ENCODE results near the gene IFIT5.
"Not testable (repeated sequence)": the region's sequence is repeated elsewhere in the genome, so short reads cannot be mapped to it uniquely, and the experiment has no call there.

The IFIT5 gene, protein sequence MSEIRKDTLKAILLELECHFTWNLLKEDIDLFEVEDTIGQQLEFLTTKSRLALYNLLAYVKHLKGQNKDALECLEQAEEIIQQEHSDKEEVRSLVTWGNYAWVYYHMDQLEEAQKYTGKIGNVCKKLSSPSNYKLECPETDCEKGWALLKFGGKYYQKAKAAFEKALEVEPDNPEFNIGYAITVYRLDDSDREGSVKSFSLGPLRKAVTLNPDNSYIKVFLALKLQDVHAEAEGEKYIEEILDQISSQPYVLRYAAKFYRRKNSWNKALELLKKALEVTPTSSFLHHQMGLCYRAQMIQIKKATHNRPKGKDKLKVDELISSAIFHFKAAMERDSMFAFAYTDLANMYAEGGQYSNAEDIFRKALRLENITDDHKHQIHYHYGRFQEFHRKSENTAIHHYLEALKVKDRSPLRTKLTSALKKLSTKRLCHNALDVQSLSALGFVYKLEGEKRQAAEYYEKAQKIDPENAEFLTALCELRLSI

DNA sequence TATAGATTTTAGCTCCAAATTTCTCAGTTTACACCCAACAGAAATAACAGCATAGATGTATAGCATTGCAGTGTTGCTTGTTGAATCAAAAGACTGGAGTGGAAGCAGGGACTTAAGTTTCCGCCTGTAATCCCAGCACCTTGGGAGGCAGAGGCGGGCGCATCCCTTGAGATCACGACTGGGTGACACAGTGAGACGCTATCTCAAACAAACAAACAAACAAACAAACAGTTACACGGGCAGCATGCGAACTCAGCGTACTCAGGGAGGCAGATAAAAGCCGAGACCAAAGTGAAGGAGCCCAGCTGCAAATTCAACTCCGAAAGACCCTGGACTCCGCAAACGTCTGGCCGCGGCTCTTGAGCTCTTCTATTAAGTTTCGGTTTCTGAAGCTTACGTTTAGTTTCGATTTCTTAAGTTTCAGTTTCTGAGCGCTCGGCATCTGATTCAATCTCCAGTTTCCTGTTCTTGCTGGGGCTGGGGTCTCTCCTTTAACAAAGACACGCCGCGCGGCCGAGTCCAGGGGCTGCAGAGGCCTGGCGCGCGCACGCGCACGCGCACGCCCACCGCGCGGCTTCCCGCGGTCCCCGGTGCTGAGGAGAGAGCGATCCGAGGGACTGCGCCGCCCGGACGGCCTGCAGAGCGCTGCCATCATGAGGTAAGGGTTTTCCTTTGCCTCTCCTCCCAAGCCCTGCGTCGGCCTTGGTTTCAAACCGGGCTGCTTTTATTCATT, at the start of gene IFIT5:
TSS of gene IFIT5 (plus strand) at position 423 of the 733 bp plus-strand sequence. CDS start at position 654, 231 bp downstream.
- DNase-seq = peak; percentile 76

DNA sequence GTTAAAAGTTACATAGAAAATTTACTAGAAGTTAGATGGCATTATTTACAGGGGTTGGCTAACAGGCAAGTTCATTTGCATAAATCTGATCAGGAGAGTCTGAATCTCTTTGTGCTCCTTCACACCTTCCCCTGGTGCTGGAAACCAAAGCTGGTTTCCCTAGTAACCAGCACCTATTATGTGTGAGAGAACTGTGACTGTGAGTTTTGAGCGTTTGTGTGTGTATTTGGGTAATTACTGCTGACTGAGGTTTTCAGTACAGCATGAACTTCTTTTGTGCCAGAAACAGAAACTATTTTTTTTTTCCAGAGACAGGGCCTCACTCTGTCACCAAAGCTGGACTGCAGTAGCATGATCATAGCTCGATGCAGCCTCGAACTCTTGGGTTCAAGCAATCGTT, 46.8 kb upstream of the IFIT5 start:
- DNase-seq = no peak

DNA sequence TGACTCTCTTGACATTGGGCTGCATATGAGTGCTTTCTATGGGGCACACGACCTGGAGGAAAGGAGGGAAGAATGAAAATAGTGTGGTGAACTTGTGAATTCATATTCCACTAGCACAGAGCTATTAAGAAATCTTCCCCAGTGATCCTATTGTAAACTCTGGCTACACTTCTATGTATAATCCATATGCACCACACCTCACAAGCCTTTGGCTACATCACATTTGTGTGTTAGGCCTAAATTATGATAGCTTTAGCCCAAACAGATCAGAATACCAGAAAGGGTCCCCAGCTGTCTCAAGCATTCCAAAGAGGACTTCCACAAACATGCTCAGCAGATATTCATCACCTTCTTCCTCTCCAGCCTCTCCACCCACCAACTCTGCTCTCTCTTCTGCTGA, 46.2 kb upstream of the IFIT5 start:
- DNase-seq = no peak

DNA sequence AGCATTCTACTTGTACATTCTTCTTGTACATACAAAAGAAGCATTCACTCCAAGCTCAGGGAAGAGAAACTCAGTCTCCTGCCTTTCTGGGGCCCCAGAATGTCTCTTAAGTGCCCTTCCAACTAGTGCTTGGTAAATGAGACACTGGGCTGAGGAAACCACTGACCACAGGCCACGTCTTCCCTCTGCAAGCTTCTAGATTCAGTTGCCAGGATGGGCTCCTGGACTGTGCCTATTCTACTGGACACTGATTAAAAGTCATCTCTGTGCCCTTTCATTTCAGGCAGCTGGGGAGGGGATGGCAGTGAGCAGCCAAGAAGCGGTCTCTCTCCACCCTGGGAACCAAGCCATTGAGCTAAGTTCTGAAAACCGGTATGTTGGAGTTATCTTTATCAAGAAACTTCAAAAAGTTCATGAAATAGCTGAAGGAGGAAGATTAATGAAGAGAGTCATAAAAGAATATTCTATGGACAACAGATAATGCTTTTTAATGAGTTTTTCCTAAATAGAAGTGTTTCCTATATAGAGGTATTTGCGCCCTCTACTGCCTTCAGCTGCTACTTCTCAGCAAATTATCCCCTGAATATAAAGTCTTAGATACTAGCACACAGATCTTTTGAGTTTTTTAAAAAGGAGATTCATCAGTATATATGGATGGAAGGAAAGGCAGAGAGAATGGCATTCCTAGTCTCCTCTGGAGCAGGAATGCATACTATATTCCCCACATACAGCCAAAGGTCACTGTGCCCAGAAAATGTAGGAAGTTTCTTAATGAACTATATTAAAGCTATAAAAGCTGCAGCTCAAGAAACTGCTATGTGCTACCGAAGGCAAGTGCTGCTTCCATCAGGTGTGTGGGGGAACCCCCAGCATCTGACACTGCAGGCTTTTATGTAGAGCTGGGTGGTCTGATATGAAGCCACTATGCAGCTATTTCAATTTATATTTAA, 44.9 kb upstream of the IFIT5 start:
- peak; percentile 85 for DNase-seq

DNA sequence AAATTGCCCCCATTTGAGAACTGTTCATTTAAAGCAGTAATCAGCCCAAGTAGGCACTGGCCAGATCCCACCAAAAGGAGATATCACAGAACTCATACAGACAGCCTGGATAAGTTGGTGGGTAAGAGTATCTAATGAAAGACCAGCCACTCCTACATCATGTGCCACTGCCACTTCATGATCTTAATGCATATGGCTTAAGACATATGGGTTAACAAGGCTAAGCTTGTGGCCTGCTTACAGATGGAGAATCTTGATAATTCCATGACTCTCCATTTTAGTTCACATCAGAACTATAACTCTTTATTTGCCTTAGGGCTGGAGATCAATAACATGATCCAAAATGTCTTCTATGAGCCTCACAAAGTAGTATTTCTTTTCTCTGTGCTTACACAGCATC, 43.3 kb upstream of the IFIT5 start:
- DNase-seq = peak; percentile 89

DNA sequence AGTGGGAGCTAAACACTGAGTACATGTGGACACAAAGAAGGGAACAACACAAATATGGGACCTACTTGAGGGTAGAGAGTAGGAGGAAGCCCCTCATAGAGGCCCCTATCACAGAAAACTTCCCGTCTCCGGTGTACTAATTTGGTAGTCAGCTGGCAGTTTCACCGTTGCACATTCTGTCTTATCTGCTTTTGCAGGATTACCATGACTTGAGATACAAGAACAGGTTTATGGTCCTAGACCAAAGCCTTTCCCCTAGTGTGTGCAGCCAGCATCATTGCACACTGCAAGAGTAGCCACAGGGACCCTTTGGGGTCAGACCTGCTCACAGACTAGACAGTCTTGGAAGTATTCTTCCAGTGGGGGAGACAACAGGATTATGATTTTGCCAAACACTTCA, 42.4 kb upstream of the IFIT5 start:
- DNase-seq = peak; percentile 75

DNA sequence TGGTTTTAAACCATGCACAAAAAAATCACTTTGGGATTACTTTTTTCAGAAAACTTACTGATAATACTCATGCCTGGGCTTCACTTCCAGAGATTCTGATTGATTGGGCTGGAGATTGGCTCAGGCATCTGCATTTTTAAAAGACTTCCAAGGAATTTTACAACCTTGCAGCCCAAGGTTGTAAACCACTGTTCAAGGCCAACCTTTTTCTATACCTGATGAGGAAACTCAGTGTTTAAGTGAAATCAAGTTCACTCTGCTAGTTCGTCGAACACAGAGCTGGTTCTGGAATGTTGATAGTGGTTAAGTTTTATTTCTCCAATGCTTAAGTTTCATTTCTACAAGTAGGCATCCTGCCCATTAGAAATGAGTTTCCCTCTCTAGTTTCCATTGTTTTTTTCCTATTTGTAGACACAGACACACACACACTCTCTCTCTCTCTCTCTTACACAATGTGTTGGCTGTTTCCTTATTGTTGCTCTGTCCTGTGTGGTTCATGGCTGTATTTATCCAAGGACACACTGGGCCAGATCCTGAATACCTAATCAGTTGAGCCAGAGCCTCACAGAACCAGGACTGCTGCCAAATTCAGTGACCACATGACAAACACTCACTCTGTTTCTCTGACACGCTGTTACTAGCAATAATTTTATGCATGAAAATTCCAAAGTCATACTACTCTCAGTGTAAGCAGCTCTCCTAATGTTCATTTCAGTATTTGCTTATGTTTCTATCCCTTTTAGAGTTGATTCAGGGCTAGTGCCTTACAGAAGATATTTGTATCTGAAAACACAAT, 40.3 kb upstream of the IFIT5 start:
- DNase-seq = peak; percentile 92

DNA sequence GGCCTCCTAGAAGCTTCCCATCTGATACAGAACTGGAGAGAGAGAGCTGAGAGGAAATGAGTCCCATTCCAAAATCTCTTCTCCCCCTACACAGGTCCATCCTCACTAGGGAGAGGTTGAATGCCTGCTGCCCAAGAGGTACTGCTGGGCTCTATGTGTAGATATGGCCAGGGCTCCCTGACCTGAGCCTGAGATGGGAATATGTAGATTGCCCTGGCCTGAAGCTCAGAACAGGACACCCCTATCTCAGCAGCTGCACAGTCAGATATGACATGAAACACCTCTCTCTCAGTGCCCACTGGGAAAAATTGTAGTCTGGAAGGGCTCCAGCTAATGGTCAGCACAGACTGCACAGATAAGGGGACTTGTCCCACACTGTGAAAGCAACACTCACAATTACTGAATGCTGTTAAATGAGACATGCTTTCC, 39.6 kb upstream of the IFIT5 start:
- DNase-seq = peak; percentile 83

DNA sequence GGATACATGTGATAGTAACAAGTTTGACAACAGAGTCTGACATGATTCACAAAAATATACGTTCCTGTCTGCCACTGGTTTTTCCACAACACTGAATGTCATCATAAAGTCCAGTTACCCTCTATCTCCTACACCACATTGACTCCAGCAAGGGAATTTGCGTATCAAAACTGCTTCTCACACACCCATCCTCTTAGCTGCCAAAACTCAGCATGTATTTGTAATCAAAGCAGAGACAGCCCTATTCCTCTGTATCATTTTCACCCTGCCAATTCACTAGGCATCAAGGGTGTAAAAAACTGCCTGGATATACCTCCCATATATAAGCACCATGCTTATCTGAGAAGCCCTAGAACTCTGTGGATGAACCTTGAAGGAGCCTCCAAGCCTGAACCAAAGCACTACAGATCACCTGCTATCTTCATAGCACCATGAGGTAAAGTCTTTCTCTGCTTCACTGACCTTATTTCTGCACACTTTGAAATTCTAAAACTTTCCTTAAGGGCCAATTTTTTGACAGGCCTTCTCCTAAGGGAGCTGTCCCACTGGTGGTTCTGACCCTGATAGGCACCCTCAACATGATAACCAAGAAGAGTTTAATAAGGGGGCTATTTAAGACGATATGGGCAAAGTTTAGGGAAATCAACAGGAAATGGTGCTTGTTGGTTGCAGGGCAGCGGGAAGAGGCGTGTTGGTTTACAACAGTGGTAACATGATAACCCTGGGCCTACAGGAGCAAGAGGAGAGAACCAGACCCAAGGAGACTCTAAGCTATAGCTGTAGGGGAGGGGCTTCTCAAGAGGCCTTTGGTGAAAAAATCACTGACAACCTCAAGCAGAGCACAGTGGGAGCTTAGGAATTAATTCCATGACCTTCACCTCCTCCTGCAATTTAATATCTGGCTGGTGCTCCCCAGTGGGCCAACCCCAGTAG, 36.4 kb upstream of the IFIT5 start, which contains the start of gene IFIT1B:
TSS of gene IFIT1B (plus strand) at position 352 of the 933 bp plus-strand sequence. CDS start at position 432, 80 bp downstream.
- DNase-seq = peak; percentile 77

DNA sequence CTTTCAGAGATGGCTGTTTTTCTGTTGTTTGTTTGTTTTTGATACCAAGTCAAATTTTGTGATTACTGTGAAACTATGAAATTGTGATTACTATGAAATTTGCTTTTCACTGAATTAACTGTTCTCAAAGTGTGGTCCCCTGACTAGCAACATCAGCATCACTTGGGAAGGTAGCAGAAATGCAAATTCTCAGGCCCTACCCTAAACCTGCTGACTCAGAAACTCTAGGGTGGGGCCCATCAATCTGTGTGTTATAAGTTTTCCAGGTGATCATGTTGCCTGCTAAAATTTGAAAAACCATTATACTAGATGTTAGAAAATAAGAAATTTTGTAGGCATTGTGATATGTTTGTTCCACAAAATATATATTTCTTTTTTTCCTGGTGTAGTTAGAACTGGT, 35.3 kb upstream of the IFIT5 start:
- DNase-seq = no peak

DNA sequence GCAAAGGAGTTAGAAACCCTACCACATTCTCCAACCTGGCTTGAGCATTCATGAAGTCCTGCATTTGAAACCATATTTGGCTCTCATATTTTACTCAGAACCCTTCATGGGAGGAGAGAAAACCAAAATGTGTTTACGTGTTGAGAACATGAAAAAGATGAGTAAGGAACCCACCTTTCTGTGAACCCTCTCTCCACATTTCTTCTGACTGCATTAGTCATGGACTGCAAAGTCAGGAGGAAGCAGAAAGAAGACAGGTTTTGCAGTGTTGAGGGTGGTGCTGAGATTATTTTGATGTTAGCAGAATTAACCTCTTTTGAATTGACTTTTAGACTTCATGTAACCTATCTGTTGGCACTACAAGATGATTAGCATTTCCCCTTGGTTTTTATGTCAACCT, 31.6 kb upstream of the IFIT5 start:
- DNase-seq = no peak

DNA sequence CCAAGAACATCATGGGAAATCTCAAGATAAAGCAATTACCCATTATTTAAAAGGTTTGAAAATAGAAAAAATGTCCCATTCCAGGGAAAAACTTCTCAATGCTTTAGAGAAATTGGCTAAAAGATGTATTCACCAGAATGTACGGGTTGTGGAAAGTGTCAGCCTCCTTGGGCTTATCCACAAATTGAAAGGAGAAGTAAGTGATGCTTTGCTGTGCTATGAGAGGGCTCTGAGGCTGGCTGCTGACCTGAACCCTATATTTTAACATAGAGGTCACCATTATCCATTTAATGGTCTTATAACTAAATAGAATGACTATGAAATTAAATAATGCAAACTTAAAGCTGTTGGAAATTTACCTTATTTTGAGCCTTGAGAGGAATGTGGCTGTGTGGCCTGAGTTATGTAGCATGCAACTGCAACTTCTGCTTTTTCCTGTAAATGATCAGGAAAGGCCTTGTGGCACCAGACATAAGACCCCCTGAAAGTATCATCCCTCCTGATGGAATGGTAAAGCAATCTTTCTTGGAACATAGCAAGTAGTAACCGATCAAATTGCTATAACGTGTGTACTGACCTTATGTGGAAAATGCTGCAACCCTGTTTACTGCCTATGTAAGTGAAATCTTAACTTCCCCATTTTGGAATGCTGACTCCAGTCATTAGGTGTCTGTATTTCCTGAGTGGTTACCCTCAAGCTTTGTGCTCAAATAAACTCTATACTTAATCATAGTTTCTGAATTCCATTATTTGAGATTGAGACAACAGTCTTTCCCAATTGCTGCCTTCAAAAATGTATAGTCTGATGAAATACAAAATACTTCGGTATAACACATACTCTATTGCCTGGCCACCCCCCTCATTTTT, 29.7 kb upstream of the IFIT5 start:
- DNase-seq = peak; percentile 51

DNA sequence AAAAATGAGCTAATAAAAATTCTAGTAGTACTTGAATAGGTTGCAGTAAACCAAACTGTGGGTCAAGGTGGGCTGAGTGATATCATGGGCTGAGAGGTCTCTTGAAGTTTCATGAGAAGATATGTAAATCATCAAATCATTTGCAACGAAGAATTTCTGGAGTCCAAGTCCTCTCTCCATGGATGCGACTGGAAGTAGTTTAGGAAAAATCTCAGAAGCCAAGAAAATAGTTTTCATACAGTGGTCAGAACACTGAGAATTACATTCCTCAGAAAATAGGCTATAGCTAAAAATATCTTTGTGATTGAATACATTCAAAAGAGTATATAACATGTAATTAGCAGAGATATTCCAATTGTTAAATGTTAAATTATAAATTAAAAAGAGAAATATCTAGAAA, 25.6 kb upstream of the IFIT5 start:
- no peak for DNase-seq

DNA sequence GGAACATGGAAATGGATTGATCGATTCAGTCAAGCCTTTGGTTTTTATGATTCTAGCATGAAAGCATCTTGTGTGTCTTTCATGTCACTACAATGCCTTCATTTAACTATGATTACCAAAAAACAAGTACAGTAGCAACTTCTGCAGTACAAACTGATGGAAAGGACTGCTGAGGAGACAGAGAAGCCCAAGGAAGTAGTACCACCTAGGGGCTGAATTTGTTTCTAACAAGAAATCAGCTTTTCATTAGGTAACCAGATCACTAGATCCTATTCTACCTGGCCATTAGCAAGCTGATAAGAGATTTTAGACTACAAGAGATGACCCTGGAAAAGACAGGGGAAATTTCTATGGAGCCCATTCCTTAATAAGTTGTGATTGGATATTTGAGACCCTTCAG, 25.1 kb upstream of the IFIT5 start:
- DNase-seq = peak; percentile 71

DNA sequence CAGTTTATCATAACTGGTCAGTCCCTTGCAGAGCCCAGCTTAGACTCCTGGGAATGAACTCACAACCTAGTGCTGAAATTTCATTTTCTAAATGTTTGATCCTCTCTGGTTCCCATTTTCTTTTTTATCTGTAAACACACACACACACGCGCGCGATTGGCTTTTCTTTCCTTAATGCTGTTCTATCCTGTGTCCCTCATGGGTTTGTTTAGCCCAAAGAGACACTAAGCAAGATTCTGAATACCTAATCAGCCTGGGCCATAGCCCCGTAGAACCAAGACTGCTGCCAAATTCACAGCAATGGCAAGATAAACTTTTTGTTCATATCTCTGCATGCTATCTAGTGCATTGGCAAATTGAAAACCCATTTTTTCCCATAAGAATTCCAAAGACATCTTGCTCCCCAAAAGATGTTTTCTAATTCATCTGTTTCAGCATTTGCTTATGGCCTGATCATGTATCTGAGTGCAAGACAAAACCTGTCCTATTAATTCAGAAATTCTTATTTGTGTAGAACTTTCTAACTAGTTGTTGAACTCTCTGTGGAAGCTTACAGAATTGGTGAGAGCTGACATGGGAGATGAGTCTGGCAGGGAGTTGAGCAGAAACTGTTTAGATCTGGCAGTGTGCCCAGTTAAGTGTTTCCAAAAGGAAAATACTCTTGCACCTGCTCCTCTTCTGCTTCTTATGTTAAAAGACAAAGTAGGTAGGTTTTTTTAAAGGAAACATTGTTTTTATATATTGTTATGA, 23.7 kb upstream of the IFIT5 start:
- DNase-seq = peak; percentile 70

DNA sequence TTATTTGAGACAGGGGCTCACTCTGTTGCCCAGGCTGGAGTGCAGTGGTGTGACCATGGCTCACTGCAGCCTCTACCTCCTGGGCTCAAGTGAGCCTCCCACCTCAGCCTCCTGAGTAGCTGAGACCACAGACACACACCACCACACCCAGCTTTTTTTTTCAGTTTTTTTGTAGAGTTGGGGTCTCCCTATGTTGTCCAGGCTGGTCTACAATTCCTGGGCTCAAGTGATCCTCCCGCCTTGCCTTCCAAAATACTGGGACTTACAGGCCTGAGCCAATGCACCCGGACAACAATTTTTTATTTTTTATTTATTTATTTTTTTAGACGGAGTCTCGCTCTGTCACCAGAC, 23.2 kb upstream of the IFIT5 start:
- DNase-seq = not testable (repeated sequence)

DNA sequence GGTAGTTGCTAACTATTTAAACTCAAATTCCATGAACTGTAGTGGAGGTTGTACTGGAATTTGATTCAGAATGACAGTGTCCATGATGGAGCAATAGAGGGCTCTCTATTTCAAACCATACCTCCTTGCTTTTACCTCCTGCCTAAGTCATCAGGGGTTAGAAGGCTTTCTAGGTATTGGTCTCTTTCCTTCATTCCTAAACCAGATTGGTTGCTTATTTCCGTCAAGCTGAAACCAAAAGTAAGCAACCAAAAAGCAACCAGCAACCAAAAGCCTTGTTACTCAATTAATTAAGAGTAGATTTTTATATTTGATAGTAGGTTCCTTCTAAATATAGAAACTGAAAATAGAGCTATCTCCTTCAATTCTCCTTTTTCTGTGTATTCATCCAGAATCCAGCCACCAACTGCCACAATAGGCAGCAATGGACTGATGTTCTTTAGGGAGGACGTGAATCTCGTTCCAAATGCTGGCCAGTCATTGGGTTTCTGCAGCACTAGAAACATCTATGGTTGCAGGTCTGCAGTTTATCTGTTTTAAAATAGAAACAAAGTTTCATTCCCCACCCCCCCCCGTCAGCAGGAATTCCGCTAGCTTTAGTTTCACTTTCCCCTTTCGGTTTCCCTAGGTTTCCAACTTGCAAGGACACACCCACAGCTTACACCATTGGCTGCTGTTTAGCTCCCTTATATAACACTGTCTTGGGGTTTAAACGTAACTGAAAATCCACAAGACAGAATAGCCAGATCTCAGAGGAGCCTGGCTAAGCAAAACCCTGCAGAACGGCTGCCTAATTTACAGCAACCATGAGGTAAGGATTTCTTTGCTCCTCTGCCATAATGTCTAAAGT, 22.2 kb upstream of the IFIT5 start, which contains the start of gene IFIT1:
TSS of gene IFIT1 (plus strand) at position 717 of the 850 bp plus-strand sequence. CDS start at position 807, 90 bp downstream.
- peak; percentile 91 for DNase-seq

DNA sequence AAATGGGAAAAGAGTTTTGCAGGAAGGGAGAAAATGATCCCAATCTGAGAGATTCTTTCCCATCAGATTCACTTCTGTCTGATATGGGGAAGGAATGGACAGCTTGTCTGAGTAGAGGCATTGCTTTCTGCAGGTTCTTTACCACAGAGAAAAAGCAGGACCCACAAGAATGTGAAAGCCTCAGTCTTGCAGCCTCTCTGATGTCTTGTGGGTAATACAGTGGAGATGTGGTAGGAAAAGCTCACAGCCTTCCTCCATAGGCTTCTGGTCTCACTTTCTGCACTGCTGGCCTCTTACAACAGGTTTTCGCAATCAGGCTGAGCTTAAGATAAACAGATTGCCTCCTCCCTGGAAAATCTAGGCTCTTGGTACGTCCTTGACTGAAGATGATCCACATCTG, 21.4 kb upstream of the IFIT5 start:
- DNase-seq = peak; percentile 49
